Ovary (tissue), 3 donors: Measurements from ENCODE around the gene TPK1.

Experiments
- CTCF ChIP-seq, 3 donors: fragments of 450-650 bp in 2 of 3; fragments of 200-600 bp in 1 of 3; IDR thresholded peaks; one replicate each; pipeline versions ENCODE4 v1.5.1 to v1.8.0; 2016 to 2022; ENCODE audit warnings: antibody characterized with exemption in 3 of 3, mild to moderate bottlenecking in 1 of 3
- EP300 ChIP-seq: sonication (generic); formaldehyde crosslinking; IDR thresholded peaks from one replicate; pipeline ENCODE4 v1.6.1; 2017; ENCODE audit warnings: antibody characterized with exemption
- POLR2A ChIP-seq: fragments of 450-650 bp; IDR thresholded peaks from one replicate; pipeline ENCODE4 v1.6.1; 2017; ENCODE audit warnings: antibody characterized with exemption, mild to moderate bottlenecking, moderate library complexity
- donor health status: DM: no; HTN: no; CAD: no.

- TF ChIP-seq CTCF (IDR thresholded peaks at IDR 0.05) (no peak), POLR2A (no peak), EP300 (no peak)
Measured at GRCh38 chr7:144659211-144659610, 176.6 kb downstream of the TPK1 start.
